ENCODE results near the gene ULK3. TPM values are rescaled to one million over a fixed set of nuclear protein-coding genes. Genes with fewer than 3 reads are reported as not detected.

ULK3 gene
- total and polyA plus RNA-seq, 11 donors = 22.6 to 39.3 (median 29.3) TPM

DNA sequence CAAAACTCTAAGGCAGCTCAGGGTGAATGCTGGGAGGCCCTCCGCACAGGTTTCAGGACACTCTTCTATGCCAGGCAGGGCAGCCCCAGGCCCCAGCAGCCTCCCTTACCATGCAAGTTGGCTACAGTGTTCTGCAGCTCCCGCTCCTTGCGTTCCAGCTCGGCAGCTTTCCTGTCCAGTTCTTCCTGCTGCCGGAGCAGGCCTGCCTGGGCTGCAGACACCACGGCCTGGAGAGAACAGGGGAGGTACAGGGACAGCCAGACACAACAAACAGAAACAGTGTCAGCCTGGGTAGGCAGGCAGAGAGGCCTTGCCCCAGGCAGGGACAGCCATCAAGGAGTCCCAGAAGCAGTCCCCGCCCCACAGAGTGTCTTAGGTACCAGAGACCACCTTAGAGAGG, 9.0 kb upstream of the ULK3 start:
- ATAC-seq (no peak), DNase-seq (no peak)
- intact Hi-C loops (cut with DNase I) = no loop called here
- Histone ChIP-seq H3K4me1 (peaks cover 0 to 25% (median 11%) of the 10 kb centered on the region in 12 donors), H3K27me3 (no peaks in the 10 kb centered on the region), H3K36me3 (peaks cover 3 to 76% (median 72%) of the 10 kb centered on the region in 9 donors), H3K4me3 (no peak overlapping the region), H3K27ac (no peak overlapping the region), H3K9me3 (no peaks in the 10 kb centered on the region)
- WGBS, 4 donors = 89 to 100% (median 94%) methylated on average over 1 to 7 of the region's 7 CpGs
- no peak for TF ChIP-seq POLR2A (IDR thresholded peaks at IDR 0.05)
- TF ChIP-seq, protein P1, sequence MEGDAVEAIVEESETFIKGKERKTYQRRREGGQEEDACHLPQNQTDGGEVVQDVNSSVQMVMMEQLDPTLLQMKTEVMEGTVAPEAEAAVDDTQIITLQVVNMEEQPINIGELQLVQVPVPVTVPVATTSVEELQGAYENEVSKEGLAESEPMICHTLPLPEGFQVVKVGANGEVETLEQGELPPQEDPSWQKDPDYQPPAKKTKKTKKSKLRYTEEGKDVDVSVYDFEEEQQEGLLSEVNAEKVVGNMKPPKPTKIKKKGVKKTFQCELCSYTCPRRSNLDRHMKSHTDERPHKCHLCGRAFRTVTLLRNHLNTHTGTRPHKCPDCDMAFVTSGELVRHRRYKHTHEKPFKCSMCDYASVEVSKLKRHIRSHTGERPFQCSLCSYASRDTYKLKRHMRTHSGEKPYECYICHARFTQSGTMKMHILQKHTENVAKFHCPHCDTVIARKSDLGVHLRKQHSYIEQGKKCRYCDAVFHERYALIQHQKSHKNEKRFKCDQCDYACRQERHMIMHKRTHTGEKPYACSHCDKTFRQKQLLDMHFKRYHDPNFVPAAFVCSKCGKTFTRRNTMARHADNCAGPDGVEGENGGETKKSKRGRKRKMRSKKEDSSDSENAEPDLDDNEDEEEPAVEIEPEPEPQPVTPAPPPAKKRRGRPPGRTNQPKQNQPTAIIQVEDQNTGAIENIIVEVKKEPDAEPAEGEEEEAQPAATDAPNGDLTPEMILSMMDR (IDR thresholded peaks at IDR 0.05) = no peak

GRCh38 chr15:74850393-74850792, 7.4 kb upstream of the ULK3 start:
- H3K27me3 ChIP-seq = no peaks in the 10 kb centered on the region
- H3K4me1 ChIP-seq = peaks cover 0 to 12% (median 3%) of the 10 kb centered on the region in 12 donors
- H3K9me3 ChIP-seq = no peaks in the 10 kb centered on the region
- ATAC-seq (no peak), DNase-seq (no peak)
- no peak overlapping the region for H3K27ac ChIP-seq
- WGBS, 4 donors = 94 to 99% (median 97%) methylated on average over 4 of the region's 4 CpGs
- peaks cover 3 to 88% (median 82%) of the 10 kb centered on the region in 9 donors for H3K36me3 ChIP-seq
- TF ChIP-seq, protein P1 (IDR thresholded peaks at IDR 0.05) = no peak
- intact Hi-C loops (cut with DNase I) = no loop called here
- H3K4me3 ChIP-seq = no peak overlapping the region

GRCh38 chr15:74847432-74847831, 4.5 kb upstream of the ULK3 start:
- DNase-seq (peak in 4 of 5 donors; percentile 56 to 77 (median 66)), ATAC-seq (peak; percentile 46 to 68 (median 57))
- Histone ChIP-seq H3K4me3 (no peak overlapping the region), H3K36me3 (peaks cover 3 to 78% (median 70%) of the 10 kb centered on the region in 9 donors), H3K27ac (peak overlapping the region in 10 of 12 donors; percentile 23 to 72 (median 44)), H3K4me1 (peaks cover 0 to 26% (median 14%) of the 10 kb centered on the region in 12 donors), H3K27me3 (no peaks in the 10 kb centered on the region), H3K9me3 (no peaks in the 10 kb centered on the region)
- WGBS, 4 donors = 41 to 73% (median 56%) methylated on average over 2 to 3 of the region's 3 CpGs
- TF ChIP-seq POLR2A (IDR thresholded peaks at IDR 0.05) = no peak
- TF ChIP-seq, protein P1 (IDR thresholded peaks at IDR 0.05) = no peak
- intact Hi-C loops (cut with DNase I) = loop anchor here in 4 of 10 donors (5.0 to 10.0 kb wide), 4 partner anchors 45 to 57 kb away; partner anchors contain the start of genes MPI (in 2 of the 4) and FAM219B (in 1 of the 4)

GRCh38 chr15:74845581-74845980, 2.6 kb upstream of the ULK3 start:
- DNase-seq (no peak), ATAC-seq (no peak)
- intact Hi-C loops (cut with DNase I) = loop anchor here in 4 of 10 donors (5.0 to 10.0 kb wide), 4 partner anchors 47 to 59 kb away; partner anchors contain the start of genes MPI (in 2 of the 4) and FAM219B (in 1 of the 4)
- Histone ChIP-seq H3K27ac (peak overlapping the region in 1 of 12 donors; percentile 92), H3K27me3 (no peaks in the 10 kb centered on the region), H3K36me3 (peaks cover 1 to 65% (median 54%) of the 10 kb centered on the region in 9 donors), H3K9me3 (no peaks in the 10 kb centered on the region), H3K4me1 (peaks cover 0 to 38% (median 22%) of the 10 kb centered on the region in 12 donors), H3K4me3 (no peak overlapping the region)
- TF ChIP-seq, protein P1 (IDR thresholded peaks at IDR 0.05) = no peak
- no peak for TF ChIP-seq POLR2A (IDR thresholded peaks at IDR 0.05)
- WGBS, 4 donors = 91 to 93% (median 92%) methylated on average over 4 of the region's 4 CpGs

All from heart left ventricle (tissue), 16 donors.